Fibroblast of skin of back (primary cell): ENCODE data around the gene MAU2.

ENCODE experiments used
- DNase-seq: peaks from one replicate; pipeline ENCODE4 v3.0.0-alpha.2; 2013

MAU2 gene

GRCh38 chr19:19306191-19306590, 14.4 kb upstream of the MAU2 start:
- no peak for DNase-seq

GRCh38 chr19:19308373-19308772, 12.3 kb upstream of the MAU2 start:
- no peak for DNase-seq

- DNase-seq, result no peak
These were observed 5.2 kb upstream of the MAU2 start for GRCh38 chr19:19315444-19315843.

- no peak for DNase-seq
These were observed 4.5 kb upstream of the MAU2 start for GRCh38 chr19:19316082-19316481.

GRCh38 chr19:19319732-19320360, 783 bp upstream of the MAU2 start:
- no peak for DNase-seq

DNA sequence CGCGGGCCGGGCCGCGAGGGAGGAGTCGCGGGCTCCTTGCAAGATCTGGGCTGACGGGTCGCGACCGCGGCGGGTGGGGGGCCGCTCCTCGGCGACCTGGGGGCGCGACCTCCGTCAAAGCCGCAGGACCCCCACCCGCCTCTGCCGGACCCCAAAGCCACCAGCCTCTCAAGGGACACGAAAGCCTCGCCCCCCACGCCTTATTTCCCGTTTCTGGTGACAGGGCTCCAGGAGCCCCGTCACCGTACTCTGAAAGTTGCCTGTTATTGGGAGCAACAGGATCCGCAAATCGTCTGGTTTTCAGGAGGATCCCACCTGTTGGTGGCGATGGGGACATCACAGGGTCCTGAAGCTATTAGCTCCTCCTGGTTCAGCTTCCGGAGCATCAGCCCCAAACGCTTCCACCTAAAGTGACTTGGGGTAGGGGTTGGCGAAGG, 530 bp downstream of the MAU2 start:
- DNase-seq, result peak; percentile 16

- DNase-seq, result no peak
These were observed 3.6 kb downstream of the MAU2 start for GRCh38 chr19:19324059-19324770.

GRCh38 chr19:19327672-19328071, 7.0 kb downstream of the MAU2 start:
- no peak for DNase-seq

DNA sequence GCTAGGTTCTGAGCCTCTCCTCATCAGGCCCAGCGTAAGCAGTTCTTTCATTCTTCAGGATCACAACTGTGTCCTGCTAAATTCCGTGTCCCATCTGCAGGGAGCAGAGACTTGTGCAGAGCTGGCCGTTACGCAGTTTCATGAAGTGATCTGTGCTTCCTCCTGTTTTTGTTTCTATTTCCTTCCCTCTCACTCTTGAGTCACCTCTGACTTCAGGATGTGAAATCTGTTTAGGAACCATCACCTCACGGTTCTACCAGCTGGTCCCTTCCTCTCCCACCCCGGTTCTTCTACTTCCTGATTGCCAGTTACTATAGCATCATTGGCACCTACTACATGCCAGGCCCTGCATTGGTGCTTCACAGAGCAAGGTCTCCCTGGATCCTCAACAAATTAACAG, 8.5 kb downstream of the MAU2 start:
- DNase-seq, result no peak

DNA sequence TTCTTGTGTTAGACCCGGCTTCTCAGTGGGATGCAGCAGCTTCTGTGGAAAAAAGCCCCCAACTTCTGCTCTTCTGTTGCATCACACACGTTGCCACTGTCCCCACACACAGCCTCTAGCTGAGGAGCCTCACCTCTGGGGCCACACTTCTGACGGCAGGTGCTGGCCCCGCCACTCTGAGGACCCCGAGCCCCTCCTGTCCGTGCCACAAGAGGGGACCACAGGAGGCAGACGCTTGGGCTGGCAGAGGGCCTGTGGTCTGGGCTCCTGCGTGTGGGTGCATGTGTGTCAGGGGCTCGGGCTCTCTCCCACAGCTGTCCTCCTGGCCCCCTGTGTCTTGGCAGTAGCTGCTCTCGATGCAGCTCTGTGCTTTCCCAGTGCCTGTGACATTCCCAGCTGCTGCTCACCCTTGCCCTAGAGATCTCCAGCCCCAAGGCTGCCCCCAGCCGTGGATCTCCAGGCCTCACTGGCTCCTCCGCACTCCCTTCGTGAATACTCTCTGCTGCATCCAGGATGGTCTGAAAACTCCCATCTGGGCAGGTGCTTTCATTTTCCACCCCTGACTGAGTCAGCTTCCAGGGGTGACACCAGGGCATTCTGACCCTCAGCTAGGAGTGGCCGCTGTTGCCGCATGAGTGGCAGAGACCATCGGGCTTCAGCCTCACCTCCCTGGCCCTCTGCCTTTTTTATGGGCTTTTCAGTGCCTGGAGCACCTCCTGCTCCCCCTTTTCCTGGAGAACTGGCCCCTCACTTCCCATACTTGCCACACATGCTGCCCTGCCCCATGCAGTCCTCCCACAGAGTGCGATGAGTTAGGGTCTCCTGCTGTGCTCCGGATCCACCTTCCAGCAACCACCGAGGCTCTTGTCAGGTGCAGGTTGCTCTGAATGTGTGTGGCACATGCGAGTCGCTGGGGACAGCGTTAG, 13.7 kb downstream of the MAU2 start:
- DNase-seq, result no peak

- no peak for DNase-seq
These were observed 14.3 kb downstream of the MAU2 start for GRCh38 chr19:19334989-19335344.

GRCh38 chr19:19335408-19336158, 15.0 kb downstream of the MAU2 start:
- no peak for DNase-seq

GRCh38 chr19:19336597-19336996, 16.0 kb downstream of the MAU2 start:
- DNase-seq, result no peak

DNA sequence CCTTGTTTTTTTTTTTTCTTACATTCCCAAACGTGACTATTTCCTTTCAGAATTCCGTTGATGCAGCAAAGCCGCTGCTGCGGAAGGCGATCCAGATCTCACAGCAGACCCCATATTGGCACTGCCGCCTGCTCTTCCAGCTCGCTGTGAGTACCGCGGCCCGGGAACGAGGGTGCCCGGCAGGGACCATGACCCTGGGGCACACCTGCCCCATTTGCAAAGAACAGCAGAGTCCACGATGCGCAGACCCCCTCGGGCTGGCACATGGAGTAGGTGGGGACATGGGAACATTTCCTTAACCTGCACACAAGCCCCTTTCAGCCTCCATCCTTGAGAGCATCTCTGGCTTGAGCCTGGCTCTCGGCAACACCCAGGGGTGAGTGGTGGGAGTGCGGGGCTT, 16.5 kb downstream of the MAU2 start:
- DNase-seq, result no peak

DNA sequence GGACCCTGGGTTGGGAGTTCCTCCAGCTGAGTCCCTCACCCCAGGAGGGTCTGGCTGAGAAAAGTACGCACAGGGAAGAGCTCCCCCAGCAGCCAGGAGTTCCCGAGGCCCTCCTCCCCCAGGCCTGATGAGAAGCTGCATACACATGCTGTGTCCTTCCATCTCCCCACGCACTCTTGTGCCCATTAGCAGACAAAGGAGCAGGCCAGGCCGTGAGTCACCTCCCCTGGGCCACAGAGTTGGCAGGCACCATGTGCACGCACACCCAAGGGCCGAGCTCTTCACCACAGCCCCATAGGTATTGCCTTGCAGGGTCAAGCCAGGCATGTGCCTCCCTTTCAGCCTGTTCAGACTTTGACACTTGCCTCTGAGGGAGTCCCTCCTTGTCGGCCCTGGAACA, 17.5 kb downstream of the MAU2 start:
- no peak for DNase-seq

- no peak for DNase-seq
These were observed 20.4 kb downstream of the MAU2 start for GRCh38 chr19:19341026-19341425.

DNA sequence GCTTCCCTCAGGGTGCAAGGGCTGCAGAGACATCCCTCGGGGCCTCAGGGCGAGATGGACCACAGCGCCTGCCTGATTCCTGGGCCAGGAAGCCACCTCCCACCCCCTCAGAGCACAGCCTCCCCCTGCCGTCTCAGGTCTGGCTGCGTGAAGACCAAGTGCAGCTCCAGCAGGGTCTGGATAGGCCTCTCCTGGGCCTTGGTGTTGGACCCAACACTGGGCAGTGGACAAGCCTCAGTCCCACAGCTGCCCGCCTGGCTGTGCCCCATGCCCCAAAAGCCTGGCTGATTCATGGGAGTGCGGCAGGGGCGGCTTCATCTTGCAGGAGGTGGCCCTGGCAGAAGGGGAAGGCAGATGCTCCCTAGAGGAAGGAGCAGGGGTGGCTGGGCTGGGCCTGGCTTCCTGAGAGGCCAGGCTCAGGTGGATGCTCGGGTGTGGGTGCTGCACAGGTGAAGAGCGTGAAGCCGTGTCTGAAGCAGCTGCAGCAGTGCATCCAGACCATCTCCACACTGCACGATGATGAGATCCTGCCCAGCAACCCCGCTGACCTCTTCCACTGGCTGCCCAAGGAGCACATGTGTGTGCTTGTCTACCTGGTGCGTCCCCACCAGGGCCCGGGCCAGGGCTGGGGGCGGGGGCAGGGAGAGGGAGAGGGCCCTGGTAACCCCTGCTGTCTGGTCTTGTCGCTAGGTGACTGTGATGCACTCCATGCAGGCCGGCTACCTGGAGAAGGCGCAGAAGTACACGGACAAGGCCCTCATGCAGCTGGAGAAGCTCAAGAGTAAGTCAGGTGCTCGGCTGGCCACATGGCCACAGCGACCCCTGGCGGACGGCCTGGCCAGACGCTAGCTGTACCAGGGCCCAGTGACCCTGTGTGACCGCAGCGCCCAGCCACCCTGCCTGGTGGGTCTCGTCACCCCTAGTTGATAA, 21.7 kb downstream of the MAU2 start:
- DNase-seq, result peak; percentile 39

GRCh38 chr19:19343016-19343362, 22.4 kb downstream of the MAU2 start:
- no peak for DNase-seq

- DNase-seq, result no peak
These were observed 23.1 kb downstream of the MAU2 start for GRCh38 chr19:19343762-19344161.

DNA sequence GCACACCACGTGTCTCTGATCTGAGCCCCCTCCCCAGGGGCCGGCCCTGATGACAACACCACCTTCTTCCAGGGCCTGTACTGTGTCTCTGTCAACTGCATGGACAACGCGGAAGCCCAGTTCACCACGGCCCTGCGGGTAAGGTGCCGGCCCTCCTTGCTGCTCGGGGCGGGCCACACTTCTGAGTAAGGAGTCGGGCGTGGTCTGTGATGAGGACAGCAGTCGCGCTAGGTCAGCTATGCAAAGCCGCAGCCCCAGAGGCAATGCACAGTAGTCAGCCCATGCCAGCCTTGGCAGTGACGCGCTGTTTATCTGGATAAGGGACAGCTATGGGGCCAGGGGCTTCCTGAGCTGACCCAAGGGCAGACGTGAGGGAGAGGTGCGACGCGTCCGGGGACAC, 24.6 kb downstream of the MAU2 start:
- DNase-seq, result no peak

GRCh38 chr19:19345970-19346369, 25.3 kb downstream of the MAU2 start:
- DNase-seq, result no peak
